C1 segment of cervical spinal cord (tissue), 14 donors: Measurements from ENCODE around the gene AP2A2.

Experiments
- DNase-seq, 14 donors: peaks; one replicate each; lab custom pipeline; 2025; lab: John Stamatoyannopoulos, UW

The AP2A2 gene

DNA sequence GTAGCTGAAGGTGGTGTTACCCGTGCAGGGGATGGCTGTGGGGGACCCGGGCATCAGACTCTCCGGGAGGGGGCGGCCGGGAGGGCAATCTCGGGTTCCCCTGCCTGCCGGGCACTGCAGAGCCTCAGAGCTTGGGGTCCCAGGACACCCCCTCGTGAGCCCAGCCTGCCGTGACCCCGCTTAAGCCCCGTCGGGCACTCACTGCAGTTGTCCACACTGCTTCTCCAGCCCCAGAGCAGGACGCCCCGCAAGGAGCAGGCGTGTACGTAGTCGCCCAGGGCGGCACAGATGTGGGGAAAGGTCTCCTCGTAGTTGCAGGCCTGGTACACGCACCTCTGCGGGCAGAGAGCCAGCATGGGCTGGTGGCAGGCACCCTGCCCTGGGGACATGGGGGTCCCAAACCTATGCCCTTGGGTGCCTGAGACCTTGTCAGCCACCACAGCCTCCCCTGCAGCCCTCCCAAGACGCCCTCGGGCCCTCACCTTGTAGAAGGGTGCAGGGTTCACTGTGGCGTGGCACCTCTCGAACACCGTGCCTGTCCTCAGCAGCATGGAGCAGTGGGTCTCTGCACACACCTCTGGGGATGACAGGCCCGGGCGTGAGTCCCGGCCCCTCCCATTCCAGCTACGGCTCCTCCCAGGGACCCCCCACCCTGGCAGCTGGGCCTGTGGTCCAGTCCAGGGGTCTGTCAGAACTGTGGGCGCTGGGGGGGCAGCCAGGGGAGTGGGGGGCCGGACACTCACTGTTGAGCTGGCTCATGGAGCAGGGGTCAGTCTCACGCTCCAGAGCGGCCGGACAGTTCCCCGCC lies 102.0 kb downstream of the AP2A2 start:
- no peak for DNase-seq

DNA sequence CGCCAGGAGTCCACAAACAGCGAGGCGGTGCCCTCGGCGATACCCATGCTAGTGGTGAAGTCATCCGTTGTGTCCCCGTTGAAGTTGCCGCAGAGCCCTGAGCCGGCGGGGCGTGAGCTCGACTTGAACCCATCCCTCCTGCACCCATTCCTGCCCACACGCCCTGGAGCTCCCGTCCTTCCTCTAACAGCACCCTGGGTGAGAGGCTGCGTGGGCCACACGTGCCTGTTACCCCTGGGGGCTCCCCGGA lies 102.5 kb downstream of the AP2A2 start:
- DNase-seq: no peak

- DNase-seq: no peak
Observed at GRCh38 chr11:1028616-1029015, 102.9 kb downstream of the AP2A2 start.

DNA sequence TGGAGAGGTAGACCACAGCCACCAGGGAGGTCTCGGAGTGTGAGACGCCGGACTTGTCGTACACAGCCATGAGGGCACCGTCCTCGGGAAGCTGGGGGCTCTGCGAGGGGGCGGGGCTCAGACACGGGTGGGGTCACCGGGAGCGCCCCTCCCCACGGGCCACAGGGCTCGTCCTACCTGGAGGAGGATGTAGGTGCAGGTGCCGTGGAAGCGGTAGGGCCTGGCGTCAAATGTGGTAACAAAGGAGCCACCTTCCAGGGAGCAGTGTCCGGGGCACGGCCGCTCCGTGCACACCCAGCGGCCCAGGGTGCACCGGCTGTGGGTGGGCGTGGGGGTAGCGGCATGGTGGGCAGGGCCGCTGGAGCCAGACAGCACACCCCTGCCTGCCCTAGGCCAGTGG lies 103.4 kb downstream of the AP2A2 start:
- no peak for DNase-seq

- no peak for DNase-seq
Observed at GRCh38 chr11:1029654-1030053, 104.0 kb downstream of the AP2A2 start.

DNA sequence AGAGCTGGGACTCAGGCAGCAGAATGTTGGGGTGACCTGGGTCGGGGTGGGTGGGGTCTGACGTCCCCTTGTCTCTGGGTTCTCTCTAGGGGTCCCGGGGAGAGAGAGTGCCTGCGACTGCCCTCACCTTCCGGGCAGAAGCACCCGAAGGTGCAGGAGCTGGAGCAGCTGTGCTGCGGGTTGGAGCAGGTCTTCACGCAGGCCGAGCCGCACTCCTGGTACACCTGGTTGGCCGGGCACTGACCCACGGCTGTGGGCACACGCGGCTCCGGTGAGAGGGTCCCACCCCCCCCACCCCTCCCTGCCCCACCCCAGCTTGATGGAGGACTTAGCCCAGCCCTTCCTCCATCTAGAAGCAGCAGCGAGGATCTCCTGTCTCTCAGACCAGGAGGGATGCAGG lies 104.4 kb downstream of the AP2A2 start:
- DNase-seq: no peak

- no peak for DNase-seq
Observed at GRCh38 chr11:1030556-1030955, 104.9 kb downstream of the AP2A2 start.

GRCh38 chr11:1031121-1031899 lies 105.6 kb downstream of the AP2A2 start:
- DNase-seq: no peak

- DNase-seq: no peak
Observed at GRCh38 chr11:1032310-1032891, 106.7 kb downstream of the AP2A2 start.

DNA sequence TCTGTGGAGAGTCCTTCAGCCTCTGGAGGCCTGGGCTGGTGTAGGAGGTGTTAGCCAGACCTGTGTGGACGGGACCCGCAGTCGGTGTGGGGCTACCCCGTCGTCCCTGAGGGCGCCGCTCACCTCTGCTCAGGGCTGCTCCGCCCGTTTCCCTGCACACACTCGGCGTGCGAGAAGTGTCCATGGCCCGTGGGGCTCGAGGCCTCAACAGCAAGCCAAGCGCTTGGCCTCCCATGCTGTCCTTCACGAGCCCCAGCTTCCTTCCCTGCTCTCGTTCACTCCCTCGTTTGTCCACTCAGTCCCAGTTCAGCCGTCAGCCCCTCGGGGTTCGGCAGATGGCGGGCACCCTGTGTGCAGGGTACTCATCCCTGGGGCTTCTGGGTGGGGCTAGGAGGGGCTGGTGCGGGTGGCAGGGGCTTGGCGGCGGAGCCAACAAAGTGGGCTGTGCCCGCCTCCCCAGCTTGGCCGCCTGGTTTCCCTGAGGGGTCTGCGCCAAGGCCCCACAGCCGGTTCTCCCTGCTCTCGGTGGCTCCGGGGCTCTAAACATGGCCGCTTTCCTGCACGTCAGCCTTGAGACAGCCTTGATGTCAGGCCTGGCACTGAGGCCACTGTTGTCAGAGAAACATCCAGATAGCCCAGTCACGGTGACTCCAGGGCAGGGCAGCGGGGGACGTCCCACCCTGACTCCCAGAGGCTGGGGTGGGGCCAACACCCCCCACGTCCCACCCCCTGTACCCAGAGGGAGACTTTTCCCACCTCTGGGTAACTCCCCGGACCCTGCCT lies 107.5 kb downstream of the AP2A2 start:
- no peak for DNase-seq

DNA sequence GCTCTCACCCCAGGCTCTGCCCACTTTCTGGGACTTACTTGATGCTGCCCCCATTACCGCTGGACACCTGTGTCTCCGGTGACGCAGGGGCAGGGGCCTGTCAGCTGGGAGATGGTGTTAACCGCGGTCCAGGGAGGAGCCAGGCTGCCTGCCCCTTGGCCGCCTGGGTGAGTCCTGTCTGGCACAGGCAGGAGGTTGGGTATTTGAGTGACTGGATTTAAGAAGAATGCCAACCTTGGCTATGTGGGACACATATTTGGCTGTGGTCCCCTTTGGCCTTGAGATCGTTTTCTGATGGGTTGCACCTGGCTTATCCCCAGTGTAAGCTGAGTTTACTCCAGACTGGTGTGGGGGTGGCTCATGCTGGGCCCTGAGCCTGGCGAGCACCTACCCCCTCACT lies 108.3 kb downstream of the AP2A2 start:
- DNase-seq: no peak

DNA sequence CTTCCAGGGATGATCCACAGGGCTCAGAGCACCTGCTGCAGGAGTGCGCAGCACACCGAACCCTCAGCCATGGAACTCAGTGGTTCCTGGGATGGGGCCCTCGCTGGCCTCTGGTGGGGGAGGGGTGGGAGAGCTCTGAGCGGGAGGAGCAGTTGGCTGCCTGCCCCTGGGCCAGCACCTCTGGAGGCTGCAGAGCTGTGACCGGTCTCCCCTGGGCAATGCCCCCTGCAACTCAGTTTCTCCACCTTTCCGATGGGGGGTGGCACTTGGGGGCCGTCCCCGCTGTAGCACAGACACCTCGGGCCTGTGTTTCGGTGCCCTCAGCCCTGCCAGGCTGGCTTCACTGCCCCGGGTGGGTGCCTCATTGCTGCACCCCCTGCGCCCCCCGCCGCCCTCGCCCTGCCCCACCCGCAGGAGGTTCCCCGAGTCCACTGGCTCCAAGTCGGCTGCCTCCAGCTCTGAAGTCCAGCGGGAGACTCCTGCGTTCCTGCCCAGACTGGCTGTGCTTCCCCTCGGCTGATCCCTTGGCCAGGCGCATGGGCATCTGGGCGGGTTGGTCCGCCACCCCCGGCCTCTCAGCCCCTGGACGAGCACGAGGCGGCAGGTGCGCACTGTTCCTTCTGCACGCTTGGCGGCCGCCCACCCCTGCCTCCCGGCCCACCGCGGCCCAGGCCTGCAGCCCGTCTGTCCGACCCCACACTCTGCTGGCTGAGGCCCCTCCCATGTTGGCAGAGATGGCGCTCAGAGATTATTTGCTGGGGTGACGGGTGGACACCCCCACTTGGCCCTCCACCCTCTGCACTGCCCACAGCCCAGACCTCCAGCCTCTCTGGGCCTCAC lies 109.0 kb downstream of the AP2A2 start:
- DNase-seq: no peak

DNA sequence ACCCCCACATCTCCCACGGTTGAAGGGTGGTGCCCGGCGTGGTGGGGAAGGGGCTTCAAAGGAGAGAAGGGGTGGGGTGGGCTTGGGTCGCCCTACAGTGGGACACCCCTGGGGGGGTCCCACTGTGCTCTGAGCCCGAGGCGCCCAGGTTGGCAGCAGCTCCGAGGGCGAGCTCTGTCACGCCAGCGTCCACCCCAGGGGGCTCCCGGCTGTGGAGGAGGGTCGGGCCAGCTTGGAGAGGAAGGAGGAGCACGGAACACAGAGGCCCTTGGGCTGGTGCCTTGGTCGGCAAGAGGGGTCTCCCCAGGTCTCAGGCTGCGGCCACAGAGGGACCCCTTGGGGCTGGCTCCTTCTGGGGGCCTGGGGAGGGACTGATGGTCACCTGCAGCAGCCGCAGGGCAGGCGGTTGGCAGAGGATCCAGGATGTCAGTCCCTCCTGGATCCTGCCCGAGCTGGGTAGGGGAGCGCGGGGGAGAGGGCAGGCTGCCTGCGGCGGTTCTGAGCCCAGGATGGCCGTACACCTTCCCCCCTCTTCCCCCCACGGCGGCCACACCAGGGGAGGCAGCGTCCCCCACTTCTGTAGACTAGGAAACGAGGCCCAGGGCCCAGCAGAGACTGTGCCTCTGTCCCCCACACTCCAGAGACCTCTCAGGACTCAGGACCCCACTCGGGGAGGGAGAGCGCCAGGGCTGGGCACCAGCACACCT lies 110.1 kb downstream of the AP2A2 start:
- DNase-seq: no peak

GRCh38 chr11:1036303-1036923 lies 110.7 kb downstream of the AP2A2 start, which contains the start of gene MUC6:
Gene MUC6, minus strand, starts transcription at chr11:1036718. Its CDS starts 63 bp downstream, at chr11:1036655.
- DNase-seq: no peak

DNA sequence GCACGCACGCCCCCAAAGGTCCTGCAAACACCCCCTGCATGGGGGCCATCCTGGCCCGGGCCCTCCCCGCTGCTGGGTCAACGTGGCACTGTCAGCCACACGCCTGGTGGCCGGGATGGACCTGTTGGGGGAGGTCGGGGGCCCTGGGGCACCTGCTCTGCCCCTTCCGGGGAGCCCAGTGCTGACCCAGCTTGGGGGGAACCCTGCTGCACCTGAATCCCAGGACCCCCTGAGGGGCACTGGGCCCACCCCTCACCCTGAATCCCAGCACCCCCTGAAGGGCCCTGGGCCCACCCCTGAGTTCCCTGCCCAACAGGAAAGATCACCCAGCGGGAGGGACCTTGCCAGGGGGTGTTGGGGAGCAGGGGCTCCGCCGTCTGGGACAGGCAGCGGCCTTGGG lies 111.3 kb downstream of the AP2A2 start:
- DNase-seq: no peak

- DNase-seq: no peak
Observed at GRCh38 chr11:1037506-1038055, 111.9 kb downstream of the AP2A2 start.

DNA sequence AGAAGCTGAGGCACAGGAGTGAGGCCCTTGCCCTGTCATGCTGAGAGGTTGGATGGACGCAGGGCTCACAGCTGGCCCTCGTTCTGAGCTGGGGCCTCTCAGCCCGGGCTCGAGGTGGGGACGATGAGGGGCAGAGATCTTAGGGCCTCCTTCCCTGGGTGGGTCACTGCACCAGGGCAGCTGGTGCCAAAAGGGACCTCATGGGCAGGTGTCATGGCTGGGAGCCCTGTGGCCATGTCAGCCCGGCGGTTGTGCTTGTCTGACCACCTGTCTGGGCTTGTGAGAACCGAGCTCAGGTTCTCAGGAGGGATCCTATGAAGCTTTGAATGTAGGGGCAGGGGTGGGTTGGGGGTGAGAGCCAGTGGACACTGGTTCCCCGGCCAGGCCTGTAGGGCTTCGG lies 112.7 kb downstream of the AP2A2 start:
- no peak for DNase-seq

- no peak for DNase-seq
Observed at GRCh38 chr11:1038921-1039320, 113.3 kb downstream of the AP2A2 start.

DNA sequence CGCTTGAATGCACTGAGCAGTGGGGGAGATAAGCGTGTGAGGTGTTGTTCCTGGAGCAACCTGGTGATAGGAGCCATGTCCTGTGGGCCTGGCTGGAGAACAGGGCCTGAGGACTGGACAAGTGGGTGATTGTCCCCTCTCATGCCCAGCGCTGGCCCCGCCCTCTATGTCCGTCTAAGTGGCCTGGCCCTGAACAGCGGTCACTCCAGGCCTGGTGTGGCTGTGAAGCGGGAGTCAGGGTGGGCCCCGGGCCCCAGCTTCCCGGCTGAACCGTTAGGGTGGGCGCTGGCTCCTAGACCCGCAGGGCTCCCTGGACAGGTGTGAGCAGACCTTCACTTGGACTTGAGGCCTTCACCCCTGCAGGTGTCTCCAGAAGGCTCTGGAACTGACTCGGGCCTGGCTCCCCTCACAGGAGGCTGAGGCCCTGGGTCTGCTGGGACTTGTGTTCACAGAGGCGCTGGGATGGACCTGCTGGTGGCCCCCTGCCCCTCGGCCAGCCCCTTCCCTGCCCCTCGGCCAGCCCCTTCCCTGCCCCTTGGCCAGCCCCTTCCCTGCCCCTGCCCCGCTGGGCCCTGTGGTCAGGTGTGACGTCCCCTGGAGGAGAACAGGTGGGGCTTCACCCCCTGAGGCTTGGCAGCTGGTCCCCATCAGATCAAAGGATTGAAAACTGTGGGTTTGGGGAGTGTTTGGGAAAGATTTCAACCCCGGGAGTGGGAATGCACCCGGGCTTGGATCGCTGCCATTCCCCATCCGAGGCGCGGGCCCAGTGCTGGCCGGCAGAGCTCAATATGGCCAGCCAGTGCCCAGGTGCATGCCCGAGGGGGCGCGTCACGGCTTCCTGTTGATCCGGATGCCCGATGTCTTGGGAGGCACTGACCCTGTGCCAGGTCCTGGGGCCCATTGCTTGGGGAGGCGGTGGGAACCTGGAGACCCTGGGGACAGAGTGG lies 114.1 kb downstream of the AP2A2 start:
- DNase-seq: no peak
